NCI-H1417 (cell line): Measurements from ENCODE around the gene IFNAR1.
"Not testable (repeated sequence)": the region's sequence is repeated elsewhere in the genome, so short reads cannot be mapped to it uniquely, and the experiment has no call there.

Experiments
- DNase-seq, 3 experiments: peaks; one replicate each; lab custom pipeline; 2025; lab: John Stamatoyannopoulos, UW

Gene IFNAR1

DNA sequence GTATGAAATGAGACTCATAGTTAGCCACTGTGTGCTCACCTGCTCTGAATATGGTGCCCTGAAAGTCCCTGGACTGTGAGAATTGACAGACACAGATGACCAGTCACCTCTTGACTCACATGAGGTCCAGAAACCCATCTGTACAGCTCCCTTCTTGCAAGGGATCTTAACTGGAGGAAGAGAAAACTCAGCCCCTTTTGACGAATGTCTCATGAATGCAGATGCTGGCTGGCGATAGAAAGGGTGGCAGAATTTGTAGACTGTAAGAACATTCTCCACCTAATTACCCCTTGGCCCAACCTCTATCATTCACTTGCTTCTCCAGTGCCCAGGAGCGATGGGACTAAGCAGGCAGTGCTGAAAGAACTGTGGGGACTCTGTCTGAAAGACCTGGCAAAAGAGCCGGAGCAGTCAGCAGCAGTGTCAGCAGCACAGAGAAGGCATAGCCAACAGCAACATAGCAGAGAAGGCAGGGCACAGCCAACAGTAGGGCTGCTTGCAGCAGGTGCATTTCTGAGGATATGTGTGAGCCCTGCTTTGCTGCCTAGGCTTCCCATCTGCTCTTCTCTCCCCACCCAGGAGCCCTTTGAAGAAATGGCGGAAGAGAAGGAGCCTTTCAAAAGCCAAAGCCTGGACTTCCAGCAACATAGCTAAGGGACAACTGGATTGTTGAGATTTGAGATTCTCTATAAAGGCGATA is 52.6 kb downstream of the IFNAR1 start:
- DNase-seq: no peak

DNA sequence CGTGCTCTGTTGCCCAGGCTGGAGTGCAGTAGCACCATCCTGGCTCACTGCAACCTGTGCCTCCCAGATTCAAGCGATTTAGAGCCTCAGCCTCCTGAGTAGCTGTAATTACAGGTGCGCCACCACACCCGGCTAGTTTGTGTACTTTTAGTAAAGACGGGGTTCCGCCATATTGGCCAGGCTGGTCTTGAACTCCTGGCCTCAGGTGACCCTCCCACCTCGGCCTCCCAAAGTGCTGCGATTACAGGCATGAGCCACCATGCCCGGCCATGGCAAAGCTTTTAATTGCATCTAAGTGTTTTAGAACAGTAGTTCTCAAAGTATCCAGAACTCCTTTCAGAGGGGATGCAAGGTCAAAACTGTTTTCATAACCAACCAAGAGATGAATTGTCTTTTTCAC is 53.3 kb downstream of the IFNAR1 start:
- no peak for DNase-seq

DNA sequence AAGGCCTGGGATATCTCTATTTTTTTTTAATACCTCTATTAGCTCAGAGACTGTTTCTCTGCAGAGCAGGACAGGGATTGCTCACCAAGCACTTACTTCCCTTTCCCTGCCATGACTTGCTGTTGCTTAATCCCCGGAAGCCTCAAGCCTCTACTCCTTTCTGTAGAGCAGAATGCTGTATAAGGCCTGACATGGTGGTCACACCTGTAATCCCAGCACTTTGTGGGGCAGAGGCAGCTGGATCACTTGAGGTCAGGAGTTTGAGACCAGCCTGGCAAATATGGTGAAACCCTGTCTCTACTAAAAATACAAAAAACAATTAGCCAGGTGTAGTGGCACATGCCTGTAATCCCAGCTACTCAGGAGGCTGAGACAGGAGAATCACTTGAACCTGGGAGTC is 55.2 kb downstream of the IFNAR1 start:
- not testable (repeated sequence) for DNase-seq

DNA sequence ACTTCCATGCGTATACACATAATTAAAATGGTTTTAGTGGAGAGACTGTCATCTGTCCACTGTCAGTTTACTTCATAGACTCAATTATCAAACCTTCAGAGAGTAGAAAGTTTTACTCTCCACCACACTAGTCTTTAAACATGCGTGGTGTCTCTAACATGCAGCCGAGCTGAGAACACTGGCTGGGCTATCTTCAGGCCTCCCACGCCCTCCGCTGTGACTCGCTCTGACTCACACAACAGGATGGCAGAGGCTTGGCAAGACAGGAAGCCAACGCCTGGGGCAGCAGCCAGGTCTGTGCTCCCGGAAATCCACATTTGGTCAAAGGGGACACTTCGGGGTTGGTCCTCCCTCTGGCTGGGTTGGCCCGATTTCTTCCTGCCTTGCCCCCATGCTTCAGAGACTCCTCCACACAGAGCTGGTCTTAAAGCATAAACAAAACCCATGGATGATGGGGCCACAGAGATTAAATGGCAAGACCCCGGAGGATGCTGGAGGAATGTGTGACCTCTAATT is 55.8 kb downstream of the IFNAR1 start:
- DNase-seq: no peak

DNA sequence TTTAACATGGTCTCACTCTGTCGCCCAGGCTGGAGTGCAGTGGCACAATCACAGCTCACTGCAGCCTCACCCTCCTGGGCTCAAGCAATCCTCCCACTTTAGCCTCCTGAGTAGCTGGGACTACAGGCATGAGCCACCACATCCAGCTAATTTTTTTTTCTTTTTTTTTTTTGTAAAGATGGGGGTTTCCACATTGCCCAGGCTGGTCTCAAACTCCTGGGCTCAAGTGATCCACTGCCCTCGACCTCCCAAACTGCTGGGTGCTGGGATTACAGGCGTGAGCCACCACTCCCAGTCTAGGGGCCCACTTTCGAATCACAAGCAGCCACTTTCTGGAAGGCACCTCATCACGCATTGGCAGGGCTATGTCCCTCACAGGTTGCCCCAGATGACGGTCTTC is 56.6 kb downstream of the IFNAR1 start:
- DNase-seq: not testable (repeated sequence)

DNA sequence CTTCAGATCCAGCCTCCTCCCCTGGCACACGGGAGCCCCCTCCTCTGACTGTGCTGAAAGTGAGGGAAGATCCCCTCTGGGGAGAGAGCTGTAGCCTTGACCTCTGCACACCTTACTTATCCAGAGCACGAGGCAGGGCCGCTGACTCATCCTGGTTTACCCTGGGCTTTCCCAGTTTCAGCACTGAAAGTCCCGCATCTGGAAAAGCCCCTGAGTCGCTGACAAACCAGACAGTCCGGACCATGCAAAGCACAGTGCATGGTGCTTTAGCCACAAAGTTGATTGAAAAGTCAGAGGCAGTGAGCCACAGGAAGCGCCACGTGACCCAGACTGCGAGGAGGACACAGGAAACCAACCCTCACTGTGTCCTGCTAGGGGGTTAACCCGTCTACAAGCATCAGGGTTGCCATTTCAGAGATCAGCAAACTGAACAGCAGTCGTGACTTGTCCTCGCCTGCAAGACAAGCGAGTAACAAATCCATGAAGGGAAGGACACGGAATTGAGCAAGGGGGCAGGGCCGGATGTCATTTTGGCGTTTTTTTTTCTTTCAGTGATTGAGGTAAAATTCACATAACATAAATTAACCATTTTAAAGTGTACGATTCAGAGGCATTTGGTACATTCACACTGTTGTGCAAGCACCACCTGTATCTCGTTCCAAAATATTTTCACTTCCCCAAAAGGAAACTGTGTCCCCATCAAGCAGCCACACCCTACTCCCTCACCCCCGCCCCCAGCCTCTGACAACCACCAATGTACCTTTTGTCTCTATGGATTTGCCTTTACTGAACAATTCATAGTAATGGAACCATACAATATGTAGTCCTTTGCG is 58.5 kb downstream of the IFNAR1 start:
- DNase-seq: no peak

DNA sequence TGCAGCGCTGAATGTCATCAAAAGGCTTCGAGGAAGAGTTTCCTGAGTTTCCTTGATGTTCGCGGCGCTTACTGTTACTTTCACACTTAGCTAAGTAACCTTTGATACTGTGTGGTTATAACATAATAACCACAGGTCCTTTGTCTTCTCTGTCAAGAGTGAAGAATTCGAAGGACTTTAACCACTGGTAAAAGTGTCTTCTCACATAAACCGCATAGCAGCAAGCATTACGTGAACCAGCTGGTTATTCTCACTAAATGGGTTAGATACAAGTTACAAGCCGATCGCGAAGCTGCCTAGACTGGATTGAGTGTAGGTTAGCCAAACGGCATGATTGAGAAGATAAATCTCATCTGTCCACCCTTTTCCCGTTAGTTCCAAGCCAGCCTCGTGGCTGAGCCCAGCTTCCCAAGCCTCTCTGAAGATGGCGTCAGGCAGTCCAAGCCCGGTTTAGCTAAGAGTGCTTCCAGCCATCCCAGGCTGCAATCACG is 60.1 kb downstream of the IFNAR1 start:
- no peak for DNase-seq

DNA sequence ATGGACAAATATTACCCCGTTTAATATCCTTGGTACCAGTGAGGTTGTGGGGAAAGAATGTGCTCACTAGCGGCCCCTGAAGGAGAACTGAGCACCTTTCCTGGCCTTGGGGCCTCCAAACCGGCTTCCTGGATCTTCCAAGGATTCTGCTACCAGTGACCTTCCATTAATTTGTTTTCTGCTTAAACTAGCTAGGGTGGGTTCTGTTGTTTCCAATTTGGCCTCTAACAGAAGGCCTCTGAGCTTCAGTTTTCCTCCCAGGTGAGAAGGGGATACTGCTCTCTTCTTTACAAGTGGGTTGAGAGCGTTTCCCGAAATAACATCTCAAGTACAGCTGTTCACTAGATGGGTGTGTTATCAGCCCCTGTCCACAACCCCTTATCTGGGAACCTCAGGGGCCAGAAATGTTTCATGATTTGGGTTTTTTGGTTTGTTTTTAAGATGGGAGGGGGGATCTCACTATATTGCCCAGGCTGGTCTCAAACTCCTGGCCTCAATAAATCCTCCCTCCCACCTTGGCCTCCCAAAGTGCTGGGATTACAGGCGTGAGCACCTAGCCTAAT is 61.5 kb downstream of the IFNAR1 start:
- DNase-seq: no peak

DNA sequence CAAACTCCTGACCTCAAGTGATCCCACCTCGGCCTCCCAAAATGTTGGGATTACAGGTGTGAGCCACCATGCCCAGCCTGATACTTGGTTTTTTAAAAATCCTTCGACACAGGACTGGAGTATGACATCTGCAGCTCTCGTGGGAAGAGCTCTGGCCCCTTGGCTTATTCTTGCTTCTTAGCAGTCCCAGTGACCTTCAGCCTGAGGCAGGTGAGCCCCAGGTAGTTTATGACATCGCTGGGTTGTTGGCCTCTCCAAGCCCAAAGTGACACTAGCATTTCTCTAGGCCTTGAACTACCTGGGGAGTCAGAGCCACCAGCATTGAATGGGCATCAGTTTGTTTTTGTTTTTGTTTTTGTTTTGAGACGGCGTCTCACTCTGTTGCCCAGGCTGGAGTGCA is 62.5 kb downstream of the IFNAR1 start:
- no peak for DNase-seq

DNA sequence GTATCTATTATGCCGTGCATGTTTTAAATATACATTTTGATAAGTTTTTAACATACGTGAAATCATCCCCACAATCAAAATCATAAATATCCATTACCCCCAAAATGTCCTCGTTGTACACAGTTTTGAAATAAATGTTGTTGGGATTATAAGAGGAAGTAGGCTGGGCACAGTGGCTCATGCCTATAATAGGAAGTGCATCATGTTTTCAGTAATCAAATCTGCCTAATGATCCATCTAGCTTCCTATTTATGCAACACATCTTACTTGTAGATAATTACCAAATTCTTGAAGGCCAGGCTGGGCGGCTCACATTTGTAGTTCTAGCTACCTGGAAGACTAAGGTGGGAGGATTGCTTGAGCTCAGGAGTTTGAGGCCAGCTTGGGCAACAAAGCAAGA is 63.4 kb downstream of the IFNAR1 start:
- no peak for DNase-seq

DNA sequence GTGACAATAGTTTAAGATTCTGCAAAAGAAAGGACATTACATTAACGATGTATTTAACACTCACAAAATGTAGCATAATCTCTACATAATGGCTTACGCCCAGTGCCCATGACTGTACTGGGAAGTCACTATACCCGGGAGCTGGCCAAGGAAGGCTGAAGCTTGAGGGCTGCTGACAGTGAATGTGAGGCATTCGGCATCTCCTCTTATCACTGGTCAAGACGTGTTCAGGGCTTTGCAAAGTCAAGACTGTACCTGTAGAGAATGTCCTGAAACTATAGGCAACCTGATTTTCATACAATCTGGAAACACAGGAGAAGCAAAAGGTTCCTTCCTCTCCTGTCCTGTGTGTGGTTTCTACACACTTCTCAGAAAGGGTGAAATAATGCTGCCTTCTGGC is 65.7 kb downstream of the IFNAR1 start:
- DNase-seq: no peak

DNA sequence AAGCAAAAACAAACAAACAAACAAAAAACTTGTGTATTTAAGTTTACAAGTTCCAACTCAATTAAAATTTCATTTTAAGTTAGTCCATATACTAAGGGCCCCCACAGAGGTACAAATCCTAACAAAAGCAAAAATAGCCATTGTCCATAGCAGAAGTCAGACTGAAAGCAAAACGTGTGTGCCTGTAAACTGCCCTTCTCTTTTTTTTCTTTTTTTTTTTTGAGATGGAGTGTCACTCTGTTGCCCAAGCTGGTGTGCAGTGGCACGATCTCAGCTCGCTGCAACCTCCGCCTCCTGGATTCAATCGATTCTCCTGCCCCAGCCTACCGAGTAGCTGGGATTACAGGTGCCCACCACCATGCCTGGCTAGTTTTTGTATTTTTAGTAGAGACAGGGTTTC is 66.9 kb downstream of the IFNAR1 start:
- DNase-seq: no peak

DNA sequence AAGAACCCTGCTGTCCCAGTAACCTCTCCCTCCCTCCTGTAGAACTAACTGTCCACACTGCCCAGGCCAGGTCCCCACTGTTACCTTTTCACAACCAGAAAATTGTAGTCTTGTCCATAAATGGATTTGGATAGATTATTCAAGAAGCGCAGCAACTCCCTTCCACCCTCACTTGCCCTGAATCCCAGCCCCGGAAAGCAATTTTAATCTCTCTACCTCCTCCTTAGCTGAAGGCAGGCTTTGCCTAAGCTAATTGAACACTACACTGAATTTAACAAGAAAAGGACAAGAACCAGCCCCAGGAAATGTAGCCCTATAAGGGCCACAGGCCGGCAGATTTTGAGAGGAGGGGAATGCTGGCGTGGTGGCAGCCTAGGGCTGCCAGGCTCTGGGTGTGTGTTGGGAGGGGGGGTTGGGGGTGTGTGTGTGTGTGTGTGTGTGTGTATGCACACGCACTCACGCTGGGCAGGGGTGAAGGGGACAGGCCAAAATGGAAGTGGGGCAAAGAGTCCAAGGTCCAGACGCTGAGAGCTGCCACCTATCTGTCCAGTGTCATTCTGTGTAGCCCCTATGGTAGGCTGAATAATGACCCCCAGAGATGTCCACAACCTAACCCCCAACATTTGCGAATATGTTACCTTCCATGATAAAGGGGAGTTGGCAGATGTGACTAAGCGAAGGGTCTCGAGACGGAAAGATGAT is 67.7 kb downstream of the IFNAR1 start:
- no peak for DNase-seq

DNA sequence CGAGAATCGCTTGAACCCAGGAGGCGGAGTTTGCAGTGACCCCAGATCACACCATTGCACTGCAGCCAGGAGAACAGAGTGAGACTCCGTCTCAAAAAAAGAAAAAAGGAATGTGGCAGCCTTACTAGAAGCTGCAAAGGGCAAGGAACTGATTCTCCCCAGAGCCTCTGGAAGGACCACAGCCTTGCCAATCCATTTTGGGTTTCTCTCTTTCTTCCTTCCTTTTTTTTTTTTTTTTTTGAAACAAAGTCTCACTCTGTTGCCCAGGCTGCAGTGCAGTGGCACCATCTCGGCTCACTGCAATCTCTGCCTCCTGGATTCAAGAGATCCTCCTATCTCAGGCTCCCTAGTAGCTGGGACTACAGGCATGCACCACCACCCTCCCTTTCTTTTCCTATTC is 68.6 kb downstream of the IFNAR1 start:
- DNase-seq: no peak

DNA sequence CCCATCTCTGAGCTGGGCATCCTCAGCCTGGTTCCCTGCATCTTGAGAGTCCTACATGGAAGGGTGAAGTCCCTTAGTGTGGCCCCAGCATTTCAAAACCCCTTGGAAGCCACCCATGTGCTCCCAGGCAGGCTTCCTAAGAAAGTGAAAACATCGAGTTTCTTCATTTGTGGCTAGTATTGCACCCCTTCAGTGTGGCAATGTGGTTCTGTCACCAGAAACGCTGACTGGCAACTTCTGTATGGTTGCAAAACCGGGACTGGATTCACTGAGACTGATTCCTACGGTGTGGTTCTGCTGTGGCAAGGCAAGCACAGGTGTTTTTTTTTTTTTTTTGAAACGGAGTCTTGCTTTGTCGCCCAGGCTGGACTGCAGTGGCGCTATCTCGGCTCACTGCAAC is 69.5 kb downstream of the IFNAR1 start:
- DNase-seq: no peak

DNA sequence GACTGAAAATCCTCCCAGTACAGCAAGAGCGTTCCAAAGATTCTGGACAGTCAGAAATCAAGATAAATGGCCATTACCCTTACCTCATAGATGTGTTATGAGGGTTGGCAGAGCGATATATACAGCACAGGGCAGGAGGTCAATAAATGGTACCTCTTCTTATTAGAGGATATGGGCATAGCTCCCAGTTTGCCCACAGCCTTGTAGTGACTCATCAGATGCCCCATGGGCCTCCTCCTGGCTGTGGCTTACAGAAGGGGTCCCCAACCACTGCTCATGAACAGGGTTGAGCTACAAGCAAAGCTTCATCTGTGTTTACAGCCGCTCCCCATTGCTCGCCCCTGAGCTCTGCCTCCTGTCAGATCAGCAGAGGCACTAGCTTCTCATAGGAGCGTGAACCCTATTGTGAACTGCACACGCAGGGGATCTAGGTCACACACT is 71.1 kb downstream of the IFNAR1 start:
- no peak for DNase-seq

DNA sequence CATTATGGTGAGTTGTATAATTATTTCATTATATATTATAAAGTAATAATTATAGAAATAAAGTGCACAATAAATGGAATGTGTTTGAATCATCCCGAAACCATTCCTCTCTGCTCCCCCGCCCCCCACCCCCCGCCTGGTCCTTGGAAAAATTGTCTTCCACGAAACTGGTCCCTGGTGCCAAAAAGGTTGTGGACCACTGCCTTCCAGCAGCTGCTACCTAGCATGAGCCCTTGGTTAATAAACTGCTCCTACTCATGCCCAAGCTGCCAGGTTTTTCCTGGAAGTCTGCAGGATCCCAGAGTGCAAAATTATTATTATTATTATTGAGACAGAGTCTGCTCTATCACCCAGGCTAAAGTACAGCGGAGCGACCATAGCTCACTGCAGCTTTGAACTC is 71.7 kb downstream of the IFNAR1 start:
- no peak for DNase-seq

DNA sequence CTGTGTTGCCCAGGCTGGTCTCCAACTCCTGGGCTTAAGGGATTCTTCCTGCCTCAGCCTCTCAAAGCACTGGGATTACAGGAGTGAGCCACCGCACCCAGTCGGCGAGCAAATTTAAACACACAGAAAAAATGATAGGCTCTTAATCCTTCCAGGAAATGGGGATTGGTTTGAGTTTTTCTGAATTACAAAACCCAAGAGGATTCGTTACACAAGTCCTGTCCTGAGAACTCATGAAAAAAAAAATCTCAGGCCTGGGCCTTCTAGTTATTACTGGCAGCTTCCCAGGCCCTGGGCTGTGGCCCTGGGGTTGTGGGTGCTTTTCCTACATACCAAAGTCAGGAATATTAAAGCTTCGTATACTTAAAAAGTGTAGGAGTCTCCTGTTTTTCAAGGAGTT is 72.2 kb downstream of the IFNAR1 start:
- no peak for DNase-seq

DNA sequence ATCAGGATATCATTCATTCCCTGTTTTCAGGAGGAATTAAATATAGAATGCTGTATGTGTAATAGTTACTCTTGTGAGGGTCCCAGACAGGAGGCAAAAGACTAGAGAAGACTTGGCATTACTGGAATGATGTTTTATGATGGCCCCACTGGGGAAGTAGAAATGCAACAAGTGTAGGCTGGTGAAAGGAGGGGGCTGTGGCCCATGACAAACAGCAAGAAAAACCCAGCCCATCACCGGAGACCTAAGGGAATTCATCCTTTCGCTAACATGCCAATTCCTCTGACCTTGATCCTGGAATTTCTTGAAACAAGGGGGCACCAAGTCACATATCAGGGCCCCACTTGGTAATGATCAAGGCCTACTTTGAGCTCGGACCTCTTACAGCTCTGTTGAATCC is 72.9 kb downstream of the IFNAR1 start:
- DNase-seq: no peak

DNA sequence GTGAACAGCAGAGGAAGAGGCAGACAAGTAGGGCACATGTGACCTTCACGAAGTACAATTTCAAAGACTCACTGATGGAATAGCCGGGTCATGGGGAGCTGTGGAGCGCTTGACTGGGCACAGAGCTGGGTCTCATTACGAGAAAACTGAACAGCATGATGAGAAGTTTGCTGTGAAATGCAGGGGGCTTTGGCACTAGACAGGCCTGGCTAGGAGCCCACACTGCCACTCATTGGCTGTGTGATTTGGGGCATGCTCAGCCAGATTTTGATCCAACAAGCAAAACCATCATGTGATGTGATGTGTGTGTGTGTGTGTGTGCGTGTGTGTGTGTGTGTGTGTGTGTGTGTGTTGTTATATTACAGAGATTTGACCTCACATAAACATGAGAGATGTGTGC is 73.6 kb downstream of the IFNAR1 start:
- DNase-seq: no peak

DNA sequence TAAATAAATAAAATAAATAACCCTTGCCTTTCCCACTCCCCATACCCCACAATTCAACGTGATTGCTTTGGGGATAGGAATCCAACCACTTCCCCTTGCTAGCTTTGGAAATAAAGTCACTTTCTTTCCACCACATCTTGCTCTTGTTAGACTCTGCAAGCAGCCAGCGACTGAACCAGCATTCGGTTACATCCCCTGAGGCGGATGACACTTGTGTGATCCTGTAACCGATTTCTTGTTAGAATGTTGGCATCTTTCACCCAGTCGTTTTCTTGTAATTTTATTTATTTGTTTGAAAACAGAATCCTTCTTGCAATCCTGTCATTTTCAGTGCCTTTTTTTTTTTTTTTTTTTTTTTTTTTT is 76.8 kb downstream of the IFNAR1 start:
- DNase-seq: no peak
